Neural cell (in vitro differentiated cells): ENCODE data around the gene KRTAP10-9.

Source experiments
- EZH2 ChIP-seq: fragments of 200-600, 300-800 bp; shearing (Covaris generic), sonication (generic); IDR thresholded peaks from 2 replicates; pipeline ENCODE4 v1.6.1; 2014; ENCODE audit warnings: antibody characterized with exemption, low read length, borderline replicate concordance, mild to moderate bottlenecking; ENCODE audit not compliant: insufficient read depth, poor library complexity, severe bottlenecking
- POLR2AphosphoS5 ChIP-seq: IDR thresholded peaks from 2 replicates; pipeline ENCODE4 v1.6.1; 2012
- RAD21 ChIP-seq: fragments of 450-650 bp; conservative IDR thresholded peaks from 2 replicates; pipeline ENCODE4 v1.6.1; 2014; ENCODE audit warnings: antibody characterized with exemption, mild to moderate bottlenecking, moderate library complexity
- REST ChIP-seq: IDR thresholded peaks from 2 replicates; pipeline ENCODE4 v1.6.1; 2012; ENCODE audit warnings: borderline replicate concordance
- SMC3 ChIP-seq: fragments of 450-650 bp; conservative IDR thresholded peaks from 2 replicates; pipeline ENCODE4 v1.6.1; 2014; ENCODE audit warnings: antibody characterized with exemption, mild to moderate bottlenecking, moderate library complexity; ENCODE audit not compliant: poor library complexity

- no peak for TF ChIP-seq RAD21
- TF ChIP-seq POLR2AphosphoS5, result no peak
- TF ChIP-seq EZH2, result no peak
- no peak for TF ChIP-seq SMC3
- no peak for TF ChIP-seq REST
These were observed 13.9 kb downstream of the KRTAP10-9 start for GRCh38 chr21:44640761-44641160.
